Panc1 (cell line): ENCODE results near the gene NSMF. TPM values are rescaled to one million over a fixed set of nuclear protein-coding genes. Genes with fewer than 3 reads are reported as not detected.

Experiments used
- ATAC-seq: fragments of 200-7000 bp; cut with Tn5 transposase; 2 replicates; pipeline ENCODE4 v1.9.1; 2020; ENCODE audit warnings: mild to moderate bottlenecking, moderate library complexity
- BruUV-seq: library from RNA; stranded (reverse); fragments of 400-500 nt; replicated peaks from 2 replicates; lab custom pipeline; 2021; lab: Mats Ljungman, UMichigan
- CTCF ChIA-PET: fragments of 300-600 bp; sonication (Branson Sonifier 250); formaldehyde crosslinking; loops from one replicate; lab custom pipeline; 2022; ENCODE audit warnings: antibody characterized with exemption; lab: Charles Lee
- POLR2A ChIA-PET: fragments of 300-600 bp; sonication (Branson Sonifier 250); formaldehyde crosslinking; loops from one replicate; lab custom pipeline; 2022; ENCODE audit warnings: antibody characterized with exemption; lab: Charles Lee
- DNase-seq: peaks from one replicate; pipeline ENCODE4 v3.0.0-alpha.2; 2010; ENCODE audit warnings: low read depth, low spot score
- H3K27ac ChIP-seq: 2 replicates; pipeline ENCODE4 v1.5.1; 2011; ENCODE audit warnings: mild to moderate bottlenecking, low read length, inconsistent platforms
- H3K27me3 ChIP-seq: fragments of 200-500 bp; sonication (Bioruptor generic); 2 replicates; pipeline ENCODE4 v1.6.0; 2014; ENCODE audit warnings: low read length, inconsistent platforms; ENCODE audit not compliant: control insufficient read depth, insufficient read depth
- H3K36me3 ChIP-seq: fragments of 200-500 bp; sonication (Bioruptor generic); 2 replicates; pipeline ENCODE4 v1.5.1; 2014; ENCODE audit warnings: inconsistent platforms, mild to moderate bottlenecking, low read length, moderate library complexity; ENCODE audit not compliant: control insufficient read depth, insufficient read depth
- H3K4me1 ChIP-seq: 2 replicates; pipeline ENCODE4 v1.5.1; 2011; ENCODE audit warnings: inconsistent platforms, mild to moderate bottlenecking, low read length, moderate library complexity; ENCODE audit not compliant: control insufficient read depth, insufficient read depth
- H3K4me3 ChIP-seq, 2 experiments: 2 replicates each; pipeline ENCODE4 v1.5.1; 2011 to 2012; ENCODE audit warnings: low read depth in 2 of 2, low read length in 2 of 2, mild to moderate bottlenecking in 2 of 2, inconsistent platforms in 1 of 2, moderate library complexity in 1 of 2
- H3K9me3 ChIP-seq: fragments of 200-500 bp; sonication (Bioruptor generic); 2 replicates; pipeline ENCODE4 v1.5.1; 2014; ENCODE audit warnings: low read depth, mild to moderate bottlenecking, inconsistent platforms, low read length, moderate library complexity; ENCODE audit not compliant: control insufficient read depth, insufficient read depth
- CTCF ChIP-seq: fragments of 450-650 bp; IDR thresholded peaks from 2 replicates; pipeline ENCODE4 v1.5.1; 2017; ENCODE audit warnings: mild to moderate bottlenecking
- POLR2AphosphoS5 ChIP-seq: IDR thresholded peaks from 2 replicates; pipeline ENCODE4 v1.6.1; 2012; ENCODE audit warnings: mild to moderate bottlenecking, low read depth, low read length, moderate library complexity
- REST ChIP-seq, 2 experiments: IDR thresholded peaks; 2 replicates each; pipeline ENCODE4 v1.6.1; 2011 to 2012; ENCODE audit warnings: low read depth in 2 of 2, control low read depth in 1 of 2, low read length in 1 of 2, mild to moderate bottlenecking in 1 of 2, moderate library complexity in 1 of 2; ENCODE audit not compliant: insufficient read depth in 1 of 2
- SIN3A ChIP-seq: IDR thresholded peaks from 2 replicates; pipeline ENCODE4 v1.6.1; 2012; ENCODE audit warnings: low read depth, mild to moderate bottlenecking, low read length, moderate library complexity, borderline replicate concordance; ENCODE audit not compliant: insufficient read depth
- TCF7L2 ChIP-seq: IDR thresholded peaks from 2 replicates; pipeline ENCODE4 v1.6.1; 2011; ENCODE audit warnings: mild to moderate bottlenecking, low read depth, low read length, inconsistent platforms
- in situ Hi-C: cut with HindIII; loops from 2 replicates; pipeline ENCODE4 v1.10.0; 2016; ENCODE audit warnings: low sequenced_read_pairs, low pct_unique_long_range_greater_than_20kb
- intact Hi-C: fragments of 100-400 bp; cut with micrococcal nuclease; formaldehyde crosslinking; loops from one replicate; pipeline ENCODE4 v1.10.0; 2022; ENCODE audit not compliant: unreplicated experiment
- total RNA-seq: library from RNA; stranded (reverse); gene quantifications from one replicate; pipeline ENCODE4 v1.2.1, GENCODE V29; 2021; ENCODE audit not compliant: unreplicated experiment

NSMF gene
- total RNA-seq, 1 experiment from 2014 or later = 40.0 TPM

- Histone ChIP-seq H3K4me3 (no peak overlapping the region), H3K4me1 (peaks cover 6% of the 10 kb centered on the region), H3K27ac (no peak overlapping the region), H3K27me3 (no peaks in the 10 kb centered on the region), H3K9me3 (no peaks in the 10 kb centered on the region), H3K36me3 (no peaks in the 10 kb centered on the region; the same call in 1 of the 2 replicates)
- in situ Hi-C loops = no loop called here
- CTCF ChIA-PET = interaction anchor here (0.6 kb wide), 1 partner anchor 72 kb away, joined by 4 read pairs; no protein-coding TSS in a partner anchor
- TF ChIP-seq CTCF (no peak), TCF7L2 (no peak), SIN3A (no peak), POLR2AphosphoS5 (no peak), REST (IDR thresholded peaks at IDR 0.05; ENCODE audit: insufficient read depth in 1 of 2, low read depth in 2 of 2, low read length in 1 of 2) (no peak)
- BruUV-seq = no TSS peak
- intact Hi-C loops = no loop called here
- POLR2A ChIA-PET = no interaction called here
- ATAC-seq (no peak), DNase-seq (no peak)
These were observed 3.4 kb upstream of the NSMF start for GRCh38 chr9:137462396-137462985.

GRCh38 chr9:137461663-137462395, 2.7 kb upstream of the NSMF start:
- TF ChIP-seq REST (IDR thresholded peaks at IDR 0.05; ENCODE audit: insufficient read depth in 1 of 2, low read depth in 2 of 2, low read length in 1 of 2) = no peak
- TF ChIP-seq POLR2AphosphoS5 = no peak
- no peak for TF ChIP-seq SIN3A
- no peak for TF ChIP-seq TCF7L2
- TF ChIP-seq CTCF = no peak
- Histone ChIP-seq H3K36me3 (no peaks in the 10 kb centered on the region; the same call in 1 of the 2 replicates), H3K27me3 (no peaks in the 10 kb centered on the region), H3K4me1 (peaks cover 9% of the 10 kb centered on the region), H3K9me3 (no peaks in the 10 kb centered on the region), H3K27ac (no peak overlapping the region), H3K4me3 (no peak overlapping the region)
- ATAC-seq = no peak; the same call in 1 of the 2 replicates
- BruUV-seq = no TSS peak
- intact Hi-C loops = no loop called here
- in situ Hi-C loops = no loop called here
- POLR2A ChIA-PET = no interaction called here
- DNase-seq = no peak
- CTCF ChIA-PET = no interaction called here
